IPS DF 4.7 (cell line): ENCODE data around the gene SLC4A5.

Experiments used
- DNase-seq: peaks from one replicate; pipeline ENCODE4 v3.0.0-alpha.2; 2013; ENCODE audit warnings: low spot score; ENCODE audit errors: extremely low read depth

Gene SLC4A5

GRCh38 chr2:74168739-74169138 lies 174.5 kb downstream of the SLC4A5 start:
- no peak for DNase-seq
